GM18909 (cell line): ENCODE results near the gene TES.
"Not testable (repeated sequence)": the region's sequence is repeated elsewhere in the genome, so short reads cannot be mapped to it uniquely, and the experiment has no call there.

Source experiments
- ATAC-seq: cut with Tn5 transposase; IDR thresholded peaks from one replicate; pipeline ENCODE4 v1.9.1; 2021; ENCODE audit warnings: mild to moderate bottlenecking; ENCODE audit not compliant: unreplicated experiment, poor library complexity

TES gene

DNA sequence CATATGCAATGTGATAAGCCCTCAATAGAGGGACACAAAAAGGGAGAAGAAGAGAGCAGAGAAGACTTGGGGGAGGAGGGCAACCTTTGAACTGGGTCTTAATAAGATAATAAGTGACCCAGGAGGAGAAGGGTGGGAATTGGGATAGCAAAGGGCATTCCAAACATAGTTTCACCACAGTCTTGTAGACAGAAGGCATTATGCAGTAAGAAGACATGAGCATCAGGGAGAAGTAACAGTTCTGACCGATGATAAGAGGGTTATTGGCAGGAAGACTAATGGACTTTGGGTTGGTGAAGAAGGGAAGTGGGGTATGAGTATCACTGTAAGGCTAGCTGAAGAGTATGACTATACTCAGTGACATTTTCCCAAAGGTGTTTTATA is 63.6 kb downstream of the TES start:
- ATAC-seq = no peak

DNA sequence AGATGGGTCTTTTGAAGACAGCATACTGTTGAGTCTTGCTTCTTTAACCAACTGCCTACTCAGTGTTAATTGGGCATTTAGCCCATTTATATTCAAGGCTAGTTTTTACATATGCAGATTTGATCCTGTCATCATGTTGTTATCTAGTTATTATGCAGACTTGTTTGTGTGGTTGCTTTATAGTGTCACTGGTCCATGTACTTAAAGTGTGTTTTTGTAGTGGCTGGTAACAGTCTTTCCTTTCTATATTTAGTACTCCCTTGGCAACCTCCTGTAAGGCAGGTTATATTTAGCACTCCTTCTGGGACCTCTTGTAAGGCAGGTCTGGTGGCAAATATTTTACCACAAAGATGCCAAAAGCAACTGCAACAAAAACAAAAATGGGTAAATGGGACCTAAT is 66.7 kb downstream of the TES start:
- no peak for ATAC-seq

DNA sequence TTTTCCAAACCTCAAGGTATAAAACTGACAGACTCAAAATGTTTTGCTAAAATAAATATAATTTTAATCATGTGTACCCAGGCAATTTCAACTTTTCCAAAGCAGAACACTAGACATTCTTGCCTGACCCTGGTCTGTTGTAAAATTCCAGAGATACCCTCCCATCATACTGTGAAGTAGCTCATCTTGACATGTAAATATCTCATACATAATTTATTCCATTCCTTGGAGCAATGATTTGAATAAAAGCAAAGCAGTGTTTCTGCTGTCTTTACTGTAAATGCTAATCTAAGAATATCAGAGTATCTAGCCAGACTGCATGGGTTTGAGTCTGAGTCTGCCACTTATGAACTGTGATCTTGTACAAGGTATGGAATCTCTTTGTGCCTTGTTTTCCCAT is 68.9 kb downstream of the TES start:
- no peak for ATAC-seq

DNA sequence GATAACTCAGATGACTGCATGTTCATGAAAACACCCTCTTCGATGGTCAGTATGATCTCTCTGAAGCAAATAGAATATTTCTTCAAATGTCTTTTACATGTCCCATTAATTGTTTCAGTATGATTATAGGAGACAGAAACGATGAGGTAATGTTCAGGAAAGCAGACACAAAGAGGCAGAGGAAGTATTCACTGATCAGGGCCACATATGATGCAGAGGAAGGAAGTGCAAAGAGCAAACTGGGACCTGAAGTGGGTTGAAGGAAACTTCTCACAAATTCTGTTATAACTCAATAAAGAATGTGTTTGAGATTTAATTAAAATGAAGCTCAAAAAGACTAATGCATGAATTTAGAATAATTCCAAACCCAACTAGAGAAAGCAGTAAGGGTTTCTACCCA is 70.5 kb downstream of the TES start:
- ATAC-seq = no peak

DNA sequence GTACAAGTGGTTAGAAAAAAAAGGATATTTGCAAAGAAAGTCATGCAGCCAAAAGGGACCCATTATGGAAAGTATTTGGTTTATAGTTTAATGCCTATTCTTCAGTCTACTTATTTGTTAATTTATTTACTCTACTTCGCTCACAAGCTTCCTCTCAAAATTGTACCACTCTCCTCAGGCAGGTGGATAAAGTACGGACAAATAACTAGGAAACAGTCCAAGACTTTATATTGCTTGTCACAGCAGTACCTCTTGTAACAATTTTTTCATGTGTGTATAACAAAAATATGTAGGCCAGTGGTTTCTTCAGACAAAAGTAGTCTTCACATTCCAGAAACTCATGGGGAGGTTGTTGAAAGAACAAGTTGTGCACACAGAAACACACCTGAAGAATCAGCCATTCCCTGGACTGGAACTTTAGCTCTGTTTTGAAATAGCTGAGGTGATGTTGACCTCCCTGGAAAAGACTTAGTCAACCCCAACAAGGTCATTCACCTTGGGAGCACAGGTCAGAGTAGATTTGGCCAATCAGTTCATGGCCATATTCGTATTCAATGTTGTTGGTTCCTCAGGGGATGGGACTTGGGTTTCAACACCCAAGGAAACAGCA is 73.4 kb downstream of the TES start:
- ATAC-seq = no peak

DNA sequence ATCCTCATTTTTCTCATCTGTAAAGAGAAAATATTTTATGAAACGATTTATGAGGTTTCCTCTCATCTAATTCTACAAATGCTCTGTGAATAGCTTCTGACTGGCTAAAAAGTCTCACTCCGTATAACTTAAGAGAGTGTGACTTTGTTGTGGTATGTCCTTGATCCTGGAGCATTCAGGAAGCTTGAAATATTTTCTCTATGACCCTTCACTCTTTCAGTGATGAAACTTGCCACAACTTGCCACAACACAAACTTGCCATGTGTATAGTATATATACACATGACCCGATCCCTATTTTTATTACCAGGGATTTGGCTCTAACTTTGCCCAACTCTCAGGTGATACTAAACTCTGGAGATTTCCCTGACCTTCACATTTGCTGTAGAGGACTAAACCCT is 74.1 kb downstream of the TES start:
- ATAC-seq = no peak

DNA sequence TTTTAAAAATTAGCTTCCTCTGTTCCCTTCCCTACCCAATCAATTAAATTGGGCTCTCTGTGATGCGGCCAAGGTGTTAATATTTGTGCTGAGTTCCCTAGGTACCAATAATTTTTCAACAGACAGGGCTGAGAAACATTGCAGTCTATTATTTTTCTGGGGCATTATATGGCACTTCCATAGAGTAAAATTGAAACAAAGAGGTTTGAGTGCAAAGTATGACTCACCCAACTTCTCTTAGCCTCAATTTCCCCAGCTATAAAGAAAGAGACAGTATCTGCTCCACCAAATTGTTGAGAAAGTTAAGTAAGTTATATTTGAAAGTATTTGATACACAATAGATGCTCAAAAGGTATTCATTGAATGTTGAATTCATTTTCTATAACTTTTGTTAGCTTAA is 74.9 kb downstream of the TES start:
- ATAC-seq = no peak

DNA sequence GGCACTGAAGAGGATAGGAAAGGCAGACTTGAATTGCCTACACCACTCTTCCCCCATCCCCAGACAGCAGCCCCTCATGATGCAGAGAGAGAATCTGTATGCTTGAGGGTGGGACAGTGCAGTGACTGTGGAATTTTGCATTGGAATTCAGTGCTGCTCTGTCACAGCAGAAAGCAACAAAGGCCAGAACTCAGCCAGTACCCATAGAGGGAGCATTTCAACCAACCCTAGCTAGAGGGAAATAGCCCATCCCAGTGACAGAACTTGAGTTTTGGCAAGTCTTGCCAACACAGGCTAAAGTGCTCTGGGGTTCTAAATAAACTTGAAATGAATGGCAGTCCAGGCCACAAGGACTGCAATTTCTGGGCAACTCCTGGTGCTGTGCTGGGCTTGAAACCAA is 80.4 kb downstream of the TES start:
- no peak for ATAC-seq

DNA sequence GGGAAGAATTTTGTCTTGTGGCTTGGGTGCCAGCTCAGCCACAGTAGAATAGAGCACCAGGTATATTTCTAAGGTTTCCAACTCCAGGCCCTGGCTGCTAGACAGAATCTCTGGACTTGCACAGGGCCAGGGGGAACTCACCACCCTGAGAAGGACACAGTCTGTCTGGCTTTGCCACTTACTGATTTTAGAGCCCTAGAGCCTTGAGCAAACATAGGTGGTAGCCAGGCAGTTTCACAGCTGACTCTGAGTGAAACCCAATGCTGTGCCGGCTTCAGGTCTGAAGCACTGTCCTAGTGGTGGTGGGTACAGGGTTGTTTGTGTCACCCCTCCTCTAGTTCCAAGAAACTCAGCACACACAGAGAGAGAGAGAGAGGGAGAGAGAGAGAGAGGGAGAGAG is 81.6 kb downstream of the TES start:
- ATAC-seq = no peak

DNA sequence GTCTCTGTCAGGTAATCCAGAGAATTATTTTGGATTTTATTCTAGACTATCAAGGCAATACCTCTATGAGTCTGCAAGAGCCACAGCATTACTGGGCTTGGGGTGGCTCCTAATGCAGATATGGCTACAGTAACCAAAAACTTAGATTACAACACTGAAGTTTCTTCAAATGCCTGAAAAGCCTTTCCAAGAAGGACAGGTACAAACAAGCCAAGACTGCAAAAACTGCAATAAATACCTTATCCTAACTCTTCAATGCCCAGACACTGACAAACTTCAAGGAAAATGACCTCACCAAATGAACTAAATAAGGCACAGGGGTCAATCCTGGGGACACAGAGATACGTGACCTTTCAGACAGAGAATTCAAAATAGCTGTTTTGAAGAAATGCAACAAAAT is 82.0 kb downstream of the TES start:
- no peak for ATAC-seq

DNA sequence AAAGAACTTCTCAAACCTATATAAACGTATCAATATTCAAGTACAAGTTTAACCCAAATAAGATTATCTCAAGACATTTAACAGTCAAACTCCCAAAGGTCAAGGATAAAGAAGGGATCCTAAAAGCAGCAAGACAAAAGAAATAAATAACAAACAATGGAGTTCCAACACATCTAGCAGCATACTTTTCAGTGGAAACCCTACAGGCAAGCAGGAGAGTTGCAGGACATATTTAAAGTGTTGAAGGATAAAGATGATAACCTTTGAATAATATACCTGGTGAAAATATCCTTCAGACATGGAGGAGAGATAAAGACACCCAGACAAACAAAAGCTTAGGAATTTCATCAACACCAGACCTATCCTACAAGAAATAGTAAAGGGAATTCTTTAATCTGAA is 82.8 kb downstream of the TES start:
- no peak for ATAC-seq

DNA sequence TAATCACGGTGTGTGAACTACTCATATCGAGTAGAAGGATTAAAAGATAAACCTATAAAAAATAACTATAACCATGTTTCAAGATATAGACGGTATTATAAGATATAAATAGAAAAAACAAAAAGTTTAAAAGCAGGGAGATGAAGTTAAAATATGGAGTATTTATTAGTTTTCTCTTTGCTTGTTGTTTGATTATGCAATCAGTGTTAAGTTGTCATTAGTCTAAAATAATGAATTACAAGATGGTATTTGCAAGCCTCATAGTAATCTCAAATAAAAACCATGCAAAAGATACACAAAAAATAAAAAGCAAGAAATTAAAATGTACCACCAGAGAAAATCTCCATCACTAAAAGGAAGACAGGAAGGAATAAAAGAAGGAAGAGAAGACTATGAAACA is 83.3 kb downstream of the TES start:
- ATAC-seq = no peak

DNA sequence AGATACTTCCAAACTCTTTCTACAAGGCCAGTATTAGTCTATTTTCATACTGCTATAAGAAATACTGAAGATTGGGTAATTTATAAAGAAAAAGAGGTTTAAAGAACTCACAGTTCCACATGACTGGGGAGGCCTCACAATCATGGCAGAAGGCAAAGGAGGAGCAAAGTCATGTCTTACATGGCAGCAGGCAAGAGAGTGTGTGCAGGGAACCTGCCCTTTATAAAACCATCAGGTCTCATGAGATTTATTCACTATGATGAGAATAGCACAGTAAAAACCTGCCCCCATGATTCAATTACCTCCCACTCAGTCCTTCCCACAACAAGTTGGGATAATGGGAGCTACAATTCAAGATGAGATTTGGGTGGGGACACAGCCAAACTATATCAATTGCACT is 85.6 kb downstream of the TES start:
- not testable (repeated sequence) for ATAC-seq

DNA sequence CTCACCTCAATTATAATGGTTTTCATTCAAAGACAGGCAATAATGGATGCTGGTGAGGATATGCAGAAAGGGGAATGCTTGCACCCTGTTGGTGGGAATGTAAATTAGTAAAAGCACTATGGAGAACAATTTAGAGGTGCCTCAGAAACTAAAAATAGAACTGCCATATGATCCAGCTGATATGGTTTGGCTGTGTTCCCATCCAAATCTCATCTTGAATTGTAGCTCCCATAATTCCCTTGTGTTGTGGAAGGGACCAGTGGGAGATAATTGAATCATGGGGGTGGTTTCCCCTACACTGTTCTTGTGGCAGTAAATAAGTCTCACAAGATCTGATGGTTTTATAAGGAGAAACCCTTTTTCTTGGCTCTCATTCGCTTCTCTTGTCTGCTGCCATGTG is 87.7 kb downstream of the TES start:
- ATAC-seq = no peak

DNA sequence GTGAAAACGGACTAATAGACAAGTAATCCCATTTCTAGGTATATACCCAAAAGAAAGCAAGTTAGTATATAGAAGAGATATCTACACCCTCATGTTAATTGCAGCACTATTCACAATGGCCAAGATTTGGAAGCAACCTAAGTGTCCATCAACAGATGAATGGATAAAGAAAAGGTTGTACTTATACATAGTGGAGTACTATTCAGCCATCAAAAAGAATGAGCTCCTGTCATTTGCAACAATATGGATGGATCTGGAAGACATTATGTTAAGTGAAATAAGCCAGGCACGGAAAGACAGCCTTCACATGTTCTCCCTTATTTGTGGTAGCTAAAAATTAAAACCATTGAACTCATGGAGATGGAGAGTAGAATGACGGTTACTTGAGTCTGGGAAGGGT is 88.2 kb downstream of the TES start:
- no peak for ATAC-seq

DNA sequence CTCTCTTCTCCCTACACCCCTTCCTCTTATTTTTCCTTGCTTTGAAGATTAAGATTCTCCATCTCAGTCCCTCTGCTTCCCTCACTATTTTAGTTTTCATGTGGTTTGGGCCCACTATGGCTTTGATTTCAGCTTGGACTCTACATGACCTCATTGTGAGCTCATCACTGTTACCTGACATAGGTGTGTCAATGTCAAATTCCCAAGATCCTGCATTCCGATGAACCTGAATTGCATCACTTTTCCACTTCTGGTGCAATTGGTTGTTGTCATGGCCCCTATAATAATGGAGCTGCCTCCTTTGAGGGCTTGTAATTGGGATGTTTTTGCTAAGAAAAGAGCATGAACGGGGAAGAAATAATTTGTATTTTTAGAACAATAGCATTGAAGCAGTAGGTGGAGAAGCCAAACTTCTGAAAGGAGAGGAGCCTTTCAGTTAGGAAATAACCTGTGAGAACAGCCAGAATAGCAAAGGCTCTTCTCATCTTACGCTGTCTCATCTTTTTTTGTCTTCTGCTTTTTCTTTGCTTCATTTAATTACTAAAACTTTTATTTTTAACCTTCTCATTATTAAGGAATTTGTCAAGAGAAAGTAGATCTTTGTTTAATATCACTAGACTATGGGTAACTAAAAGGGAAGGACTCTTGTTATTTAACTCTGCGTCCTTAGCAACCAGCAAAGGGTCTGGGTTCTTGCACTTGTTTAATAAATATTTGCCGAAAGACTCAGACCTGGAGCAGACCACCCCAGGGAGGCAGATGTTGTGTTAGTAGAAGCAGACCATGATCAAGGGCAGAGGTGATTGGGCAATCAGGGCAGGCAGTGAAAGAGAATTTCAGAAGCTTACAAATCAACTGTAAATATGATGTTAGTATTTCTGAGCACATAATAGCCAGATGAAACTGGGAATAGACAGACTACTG is 95.4 kb downstream of the TES start:
- ATAC-seq = no peak

DNA sequence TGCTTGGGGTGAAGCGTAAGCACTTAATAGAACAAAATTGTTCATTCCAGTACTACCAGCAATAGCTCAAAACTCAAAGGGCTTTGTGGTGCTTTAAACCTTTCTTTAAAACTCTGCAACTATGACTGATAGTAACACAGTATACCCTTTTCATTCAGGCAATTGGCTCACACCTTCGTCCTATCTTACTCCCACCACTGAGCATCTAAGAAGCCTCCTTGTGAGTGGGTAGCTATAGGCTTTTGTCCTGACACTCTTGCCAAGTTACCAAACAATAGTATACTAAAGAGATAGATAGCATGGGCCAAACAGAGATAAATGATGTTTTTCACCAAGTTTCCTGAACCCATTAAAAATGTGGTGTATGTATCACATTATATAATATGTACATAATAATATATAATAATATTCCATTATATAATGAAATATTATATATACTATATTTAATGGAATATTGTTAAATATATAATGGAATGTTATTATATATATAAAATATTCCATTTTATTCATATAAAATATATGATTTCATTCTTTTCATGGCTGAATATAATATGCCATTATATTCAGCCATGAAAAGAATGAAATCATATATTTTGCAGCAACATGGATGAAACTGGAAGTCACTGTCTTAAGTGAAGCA is 96.2 kb downstream of the TES start:
- no peak for ATAC-seq

DNA sequence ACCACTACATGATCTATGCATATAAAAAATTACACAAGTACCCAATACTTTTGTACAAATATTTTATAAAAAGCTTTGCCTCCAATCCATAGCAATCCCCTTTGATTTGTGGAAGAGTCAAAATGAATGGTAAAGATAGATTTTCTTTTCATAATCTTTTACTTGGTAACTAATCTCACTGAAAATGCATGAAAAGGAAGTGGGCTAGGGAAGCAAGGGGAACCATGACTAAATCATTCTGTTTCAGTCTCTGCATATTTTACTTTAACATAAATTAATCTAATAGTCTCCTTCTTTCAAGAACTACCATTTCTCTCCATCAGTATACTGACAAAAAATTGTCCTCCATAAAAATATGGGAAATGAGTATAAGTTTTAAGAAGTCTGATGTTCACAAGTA is 96.9 kb downstream of the TES start:
- ATAC-seq = no peak
